ENCODE data around the gene SLC5A3. TPM values are rescaled to one million over a fixed set of nuclear protein-coding genes. Genes with fewer than 3 reads are reported as not detected.

SLC5A3 gene
- total RNA-seq, 1 experiment from 2014 or later: 29.4 TPM

- DNase-seq (ENCODE audit: low read depth, low spot score): no peak
- in situ Hi-C loops (cut with HindIII; ENCODE audit: low pct_unique_long_range_greater_than_20kb, low sequenced_read_pairs) (no loop called here), intact Hi-C loops (cut with micrococcal nuclease; ENCODE audit: unreplicated experiment) (no loop called here)
- ATAC-seq: no peak
- no TSS peak for BruUV-seq (replicated peaks)
- Histone ChIP-seq H3K27ac (ENCODE audit: low read length) (no peak overlapping the region), H3K27me3 (ENCODE audit: control insufficient read depth, insufficient read depth, low read length) (no peaks in the 10 kb centered on the region), H3K36me3 (ENCODE audit: control insufficient read depth, insufficient read depth, low read length) (peaks cover 6% of the 10 kb centered on the region; the same call in 1 of the 2 replicates), H3K9me3 (ENCODE audit: control insufficient read depth, insufficient read depth, low read depth, low read length) (no peaks in the 10 kb centered on the region), H3K4me1 (ENCODE audit: control insufficient read depth, insufficient read depth, low read length) (peaks cover 32% of the 10 kb centered on the region), H3K4me3 (ENCODE audit: low read depth in 2 of 2, low read length in 2 of 2) (no peak overlapping the region)
- ChIA-PET CTCF (no interaction called here), POLR2A (no interaction called here)
- TF ChIP-seq POLR2AphosphoS5 (IDR thresholded peaks at IDR 0.05; ENCODE audit: low read depth, low read length) (no peak), CTCF (IDR thresholded peaks at IDR 0.05) (no peak), REST (IDR thresholded peaks at IDR 0.05; ENCODE audit: insufficient read depth in 1 of 2, low read depth in 2 of 2, low read length in 1 of 2) (no peak), SIN3A (IDR thresholded peaks at IDR 0.05; ENCODE audit: borderline replicate concordance, insufficient read depth, low read depth, low read length) (no peak), TCF7L2 (IDR thresholded peaks at IDR 0.05; ENCODE audit: low read depth, low read length) (no peak)
Observed at GRCh38 chr21:34094949-34095348, 21.6 kb downstream of the SLC5A3 start.

GRCh38 chr21:34097442-34097841, 24.1 kb downstream of the SLC5A3 start:
- POLR2A ChIA-PET: no interaction called here
- H3K27ac ChIP-seq (ENCODE audit: low read length): no peak overlapping the region
- no peak overlapping the region for H3K4me3 ChIP-seq (ENCODE audit: low read depth in 2 of 2, low read length in 2 of 2)
- H3K9me3 ChIP-seq (ENCODE audit: control insufficient read depth, insufficient read depth, low read depth, low read length): no peaks in the 10 kb centered on the region
- DNase-seq (ENCODE audit: low read depth, low spot score): no peak
- H3K27me3 ChIP-seq (ENCODE audit: control insufficient read depth, insufficient read depth, low read length): no peaks in the 10 kb centered on the region
- CTCF ChIA-PET: no interaction called here
- TF ChIP-seq SIN3A (IDR thresholded peaks at IDR 0.05; ENCODE audit: borderline replicate concordance, insufficient read depth, low read depth, low read length): no peak
- no peak for TF ChIP-seq POLR2AphosphoS5 (IDR thresholded peaks at IDR 0.05; ENCODE audit: low read depth, low read length)
- no peak for TF ChIP-seq TCF7L2 (IDR thresholded peaks at IDR 0.05; ENCODE audit: low read depth, low read length)
- no peak for TF ChIP-seq REST (IDR thresholded peaks at IDR 0.05; ENCODE audit: insufficient read depth in 1 of 2, low read depth in 2 of 2, low read length in 1 of 2)
- no peak for TF ChIP-seq CTCF (IDR thresholded peaks at IDR 0.05)
- intact Hi-C loops (cut with micrococcal nuclease; ENCODE audit: unreplicated experiment) (no loop called here), in situ Hi-C loops (cut with HindIII; ENCODE audit: low pct_unique_long_range_greater_than_20kb, low sequenced_read_pairs) (no loop called here)
- no TSS peak for BruUV-seq (replicated peaks)
- no peak for ATAC-seq
- H3K4me1 ChIP-seq (ENCODE audit: control insufficient read depth, insufficient read depth, low read length): peaks cover 21% of the 10 kb centered on the region
- H3K36me3 ChIP-seq (ENCODE audit: control insufficient read depth, insufficient read depth, low read length): peaks cover 6% of the 10 kb centered on the region; the same call in 1 of the 2 replicates
